NB4 (cell line): Measurements from ENCODE around the gene ATP5ME.

ENCODE experiments used
- DNase-seq: peaks from one replicate; pipeline ENCODE4 v3.0.0; 2010; ENCODE audit warnings: low read depth
- H3K4me3 ChIP-seq: one replicate; pipeline ENCODE4 v1.5.1; 2011; ENCODE audit warnings: mild to moderate bottlenecking, low read depth, low read length, moderate library complexity
- MYC ChIP-seq: IDR thresholded peaks from 2 replicates; pipeline ENCODE4 v1.6.1; 2011; ENCODE audit warnings: low read depth, low read length
- POLR2A ChIP-seq: IDR thresholded peaks from 2 replicates; pipeline ENCODE4 v1.6.1; 2011; ENCODE audit warnings: mild to moderate bottlenecking; ENCODE audit not compliant: insufficient read length; ENCODE audit errors: extremely low read depth
- TF ChIP-seq, protein P1 (sequence below): IDR thresholded peaks from one replicate; pipeline ENCODE4 v1.5.1; 2012; ENCODE audit warnings: low read depth, low read length
- TF ChIP-seq, protein P2 (sequence below): IDR thresholded peaks from 2 replicates; pipeline ENCODE4 v1.6.1; 2011; ENCODE audit warnings: low read depth, low read length

Gene ATP5ME, protein sequence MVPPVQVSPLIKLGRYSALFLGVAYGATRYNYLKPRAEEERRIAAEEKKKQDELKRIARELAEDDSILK

GRCh38 chr4:674172-675035 is at the start of gene ATP5ME, which contains the start of gene MYL5:
ATP5ME (minus strand) TSS chr4:674276; CDS start chr4:674247, 29 bp downstream.
MYL5 (plus strand) TSS chr4:674542; CDS start chr4:678027, 3,485 bp downstream.
- TF ChIP-seq POLR2A: peak; percentile 88
- TF ChIP-seq MYC: peak; percentile 63
- TF ChIP-seq, protein P1, sequence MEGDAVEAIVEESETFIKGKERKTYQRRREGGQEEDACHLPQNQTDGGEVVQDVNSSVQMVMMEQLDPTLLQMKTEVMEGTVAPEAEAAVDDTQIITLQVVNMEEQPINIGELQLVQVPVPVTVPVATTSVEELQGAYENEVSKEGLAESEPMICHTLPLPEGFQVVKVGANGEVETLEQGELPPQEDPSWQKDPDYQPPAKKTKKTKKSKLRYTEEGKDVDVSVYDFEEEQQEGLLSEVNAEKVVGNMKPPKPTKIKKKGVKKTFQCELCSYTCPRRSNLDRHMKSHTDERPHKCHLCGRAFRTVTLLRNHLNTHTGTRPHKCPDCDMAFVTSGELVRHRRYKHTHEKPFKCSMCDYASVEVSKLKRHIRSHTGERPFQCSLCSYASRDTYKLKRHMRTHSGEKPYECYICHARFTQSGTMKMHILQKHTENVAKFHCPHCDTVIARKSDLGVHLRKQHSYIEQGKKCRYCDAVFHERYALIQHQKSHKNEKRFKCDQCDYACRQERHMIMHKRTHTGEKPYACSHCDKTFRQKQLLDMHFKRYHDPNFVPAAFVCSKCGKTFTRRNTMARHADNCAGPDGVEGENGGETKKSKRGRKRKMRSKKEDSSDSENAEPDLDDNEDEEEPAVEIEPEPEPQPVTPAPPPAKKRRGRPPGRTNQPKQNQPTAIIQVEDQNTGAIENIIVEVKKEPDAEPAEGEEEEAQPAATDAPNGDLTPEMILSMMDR: peak; percentile 98
- TF ChIP-seq, protein P2, sequence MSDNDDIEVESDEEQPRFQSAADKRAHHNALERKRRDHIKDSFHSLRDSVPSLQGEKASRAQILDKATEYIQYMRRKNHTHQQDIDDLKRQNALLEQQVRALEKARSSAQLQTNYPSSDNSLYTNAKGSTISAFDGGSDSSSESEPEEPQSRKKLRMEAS: peak; percentile 88
- DNase-seq: peak; percentile 97
- peak within 1 kb of the TSS; percentile 84 for H3K4me3 ChIP-seq

DNA sequence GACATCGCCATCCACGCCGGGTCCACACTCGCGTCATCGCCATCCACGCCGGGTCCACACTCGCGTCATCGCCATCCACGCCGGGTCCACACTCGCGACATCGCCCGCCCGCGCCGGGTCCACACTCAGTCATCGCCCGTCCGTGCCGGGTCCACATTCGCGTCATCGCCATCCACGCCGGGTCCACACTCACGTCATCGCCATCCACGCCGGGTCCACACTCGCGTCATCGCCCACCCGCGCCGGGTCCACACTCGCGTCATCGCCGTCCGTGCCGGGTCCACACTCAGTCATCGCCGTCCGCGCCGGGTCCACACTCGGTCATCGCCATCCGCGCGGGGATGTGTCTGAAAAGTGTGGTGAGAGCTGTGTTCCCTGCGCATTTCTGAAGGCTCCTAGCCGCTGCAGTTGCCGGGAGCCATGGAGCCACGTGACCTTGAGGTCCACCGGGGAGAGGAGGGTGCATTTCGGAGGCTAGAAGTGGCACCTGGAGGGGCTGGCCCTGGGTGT is 48.8 kb upstream of the ATP5ME start:
- no peak for DNase-seq
- H3K4me3 ChIP-seq: no peak overlapping the region
- TF ChIP-seq, protein P1: no peak
- TF ChIP-seq, protein P2: no peak
- no peak for TF ChIP-seq POLR2A
- no peak for TF ChIP-seq MYC

- DNase-seq: no peak
- H3K4me3 ChIP-seq: no peak overlapping the region
- TF ChIP-seq POLR2A: no peak
- TF ChIP-seq, protein P1: no peak
- TF ChIP-seq, protein P2: no peak
- no peak for TF ChIP-seq MYC
These were observed 48.2 kb upstream of the ATP5ME start for GRCh38 chr4:722169-722725.

GRCh38 chr4:721261-722168 is 47.4 kb upstream of the ATP5ME start:
- TF ChIP-seq, protein P1: no peak
- TF ChIP-seq, protein P2: no peak
- TF ChIP-seq POLR2A: no peak
- no peak for TF ChIP-seq MYC
- DNase-seq: no peak
- H3K4me3 ChIP-seq: no peak overlapping the region
